Neuronal stem cell (in vitro differentiated cells): ENCODE measurements around the gene TMEM72.
A peak's percentile ranks its signal among the peaks of the same experiment; 100 is the strongest.

Experiments
- DNase-seq: peaks from one replicate; pipeline ENCODE4 v3.0.0-alpha.2; 2013; ENCODE audit warnings: low spot score
- H2AFZ ChIP-seq: one replicate; pipeline ENCODE4 v1.6.1; 2013; ENCODE audit warnings: mild to moderate bottlenecking, low read length, inconsistent platforms
- H2AK5ac ChIP-seq: 2 replicates; pipeline ENCODE4 v1.6.1; 2013; ENCODE audit warnings: low read depth, mild to moderate bottlenecking, inconsistent platforms, low read length, moderate library complexity, mixed read lengths
- H2BK120ac ChIP-seq: 2 replicates; pipeline ENCODE4 v1.6.1; 2013; ENCODE audit warnings: low read depth, mild to moderate bottlenecking, inconsistent platforms, low read length, moderate library complexity, mixed read lengths
- H2BK12ac ChIP-seq: one replicate; pipeline ENCODE4 v1.6.1; 2013; ENCODE audit warnings: low read length, inconsistent platforms
- H2BK15ac ChIP-seq: 2 replicates; pipeline ENCODE4 v1.6.1; 2013; ENCODE audit warnings: mild to moderate bottlenecking, low read length, inconsistent platforms, mixed read lengths
- H2BK5ac ChIP-seq: one replicate; pipeline ENCODE4 v1.6.1; 2013; ENCODE audit warnings: inconsistent platforms, mild to moderate bottlenecking, low read length, moderate library complexity
- H3K14ac ChIP-seq: one replicate; pipeline ENCODE4 v1.6.1; 2013; ENCODE audit warnings: low read length, inconsistent platforms
- H3K18ac ChIP-seq: 2 replicates; pipeline ENCODE4 v1.6.1; 2013; ENCODE audit warnings: low read length, inconsistent platforms
- H3K23ac ChIP-seq: 2 replicates; pipeline ENCODE4 v1.6.1; 2013; ENCODE audit warnings: low read depth, mild to moderate bottlenecking, mixed read lengths, low read length, inconsistent platforms; ENCODE audit not compliant: poor library complexity
- H3K27ac ChIP-seq: replicated peaks from 3 replicates; pipeline ENCODE4 v1.5.1; 2013; ENCODE audit warnings: low read length, inconsistent platforms
- H3K27me3 ChIP-seq, 3 experiments: 2 replicates each; pipeline ENCODE4 v1.6.1; 2013; ENCODE audit warnings: low read length in 3 of 3, mild to moderate bottlenecking in 2 of 3, inconsistent platforms in 1 of 3, low read depth in 1 of 3, mixed read lengths in 1 of 3, moderate library complexity in 1 of 3; ENCODE audit not compliant: control insufficient read depth in 3 of 3, insufficient read depth in 3 of 3
- H3K36me3 ChIP-seq, 2 donors: replicated peaks in 1 of 2; 2 replicates each; pipeline ENCODE4 v1.6.1; 2013; ENCODE audit warnings: low read length in 2 of 2; ENCODE audit not compliant: control insufficient read depth in 2 of 2, insufficient read depth in 2 of 2
- H3K4ac ChIP-seq: 2 replicates; pipeline ENCODE4 v1.6.1; 2013; ENCODE audit warnings: inconsistent platforms, mild to moderate bottlenecking, low read length, moderate library complexity
- H3K4me1 ChIP-seq, 2 donors: 1 replicate in 1 of 2; 2 replicates in 1 of 2; pipeline ENCODE4 v1.6.1; 2013; ENCODE audit warnings: low read length in 2 of 2, low read depth in 1 of 2; ENCODE audit not compliant: control insufficient read depth in 2 of 2, insufficient read depth in 1 of 2
- H3K4me2 ChIP-seq: one replicate; pipeline ENCODE4 v1.6.1; 2013; ENCODE audit warnings: mild to moderate bottlenecking, low read length, inconsistent platforms; ENCODE audit not compliant: insufficient read depth, poor library complexity, severe bottlenecking
- H3K4me3 ChIP-seq, 2 donors: 2 replicates each; pipeline ENCODE4 v1.5.1; 2013; ENCODE audit warnings: low read length in 2 of 2, mild to moderate bottlenecking in 2 of 2, inconsistent platforms in 1 of 2, moderate library complexity in 1 of 2
- H3K79me1 ChIP-seq: one replicate; pipeline ENCODE4 v1.6.1; 2013; ENCODE audit warnings: low read depth, mild to moderate bottlenecking, inconsistent platforms, low read length, moderate library complexity
- H3K9ac ChIP-seq: one replicate; pipeline ENCODE4 v1.6.1; 2013; ENCODE audit warnings: mild to moderate bottlenecking, low read depth, low read length, inconsistent platforms; ENCODE audit not compliant: poor library complexity
- H3K9me3 ChIP-seq, 2 donors: replicated peaks in 1 of 2; 2 replicates each; pipeline versions ENCODE3 to v1.6.1; 2013; ENCODE audit warnings: low read length in 2 of 2, mild to moderate bottlenecking in 2 of 2, inconsistent platforms in 1 of 2, low read depth in 1 of 2, mixed read lengths in 1 of 2, moderate library complexity in 1 of 2; ENCODE audit not compliant: control insufficient read depth in 2 of 2, insufficient read depth in 1 of 2
- H4K8ac ChIP-seq: one replicate; pipeline ENCODE4 v1.6.1; 2013; ENCODE audit warnings: low read depth, mild to moderate bottlenecking, inconsistent platforms, low read length, moderate library complexity
- H4K91ac ChIP-seq: one replicate; pipeline ENCODE4 v1.6.1; 2013; ENCODE audit warnings: low read length, low read depth, mild to moderate bottlenecking, inconsistent platforms; ENCODE audit not compliant: poor library complexity
- WGBS, 2 donors: extraction: QIAGEN DNeasy Blood & Tissue Kit; methylation state at CpG; one replicate each; pipeline ENCODE4 v1.1.7; 2013; ENCODE audit warnings: missing lambda C conversion rate in 2 of 2, mixed read lengths in 1 of 2; ENCODE audit not compliant: insufficient read length in 2 of 2, insufficient replicate concordance in 1 of 2; ENCODE audit errors: extremely low coverage in 2 of 2; 5-methylcytosine and 5-hydroxymethylcytosine counted together

Gene TMEM72

GRCh38 chr10:44961931-44962750, 51.0 kb downstream of the TMEM72 start:
- Histone ChIP-seq H3K36me3 (peaks cover 0 to 2% of the 10 kb centered on the region in 2 donors), H3K9me3 (no peaks in the 10 kb centered on the region), H3K9ac (no peak overlapping the region), H3K23ac (no peak overlapping the region), H3K27ac (no peak overlapping the region), H3K4me2 (no peak overlapping the region), H2AK5ac (peak overlapping the region; percentile 96), H2BK5ac (peak overlapping the region; percentile 87), H3K79me1 (no peaks in the 10 kb centered on the region), H3K4me1 (peaks cover 43 to 49% of the 10 kb centered on the region in 2 donors), H3K4ac (no peak overlapping the region), H2BK12ac (no peak overlapping the region), H2BK15ac (peak overlapping the region; percentile 97), H3K14ac (peak overlapping the region; percentile 10), H4K91ac (no peak overlapping the region), H2AFZ (no peak overlapping the region), H3K27me3 (peaks cover 0 to 2% (median 0%) of the 10 kb centered on the region in 3 experiments), H3K18ac (peak overlapping the region; percentile 51), H2BK120ac (no peak overlapping the region), H4K8ac (no peak overlapping the region), H3K4me3 (no peak overlapping the region)
- DNase-seq = no peak
- WGBS, 2 donors = no CpG with 5 or more reads among the region's 11 CpGs

DNA sequence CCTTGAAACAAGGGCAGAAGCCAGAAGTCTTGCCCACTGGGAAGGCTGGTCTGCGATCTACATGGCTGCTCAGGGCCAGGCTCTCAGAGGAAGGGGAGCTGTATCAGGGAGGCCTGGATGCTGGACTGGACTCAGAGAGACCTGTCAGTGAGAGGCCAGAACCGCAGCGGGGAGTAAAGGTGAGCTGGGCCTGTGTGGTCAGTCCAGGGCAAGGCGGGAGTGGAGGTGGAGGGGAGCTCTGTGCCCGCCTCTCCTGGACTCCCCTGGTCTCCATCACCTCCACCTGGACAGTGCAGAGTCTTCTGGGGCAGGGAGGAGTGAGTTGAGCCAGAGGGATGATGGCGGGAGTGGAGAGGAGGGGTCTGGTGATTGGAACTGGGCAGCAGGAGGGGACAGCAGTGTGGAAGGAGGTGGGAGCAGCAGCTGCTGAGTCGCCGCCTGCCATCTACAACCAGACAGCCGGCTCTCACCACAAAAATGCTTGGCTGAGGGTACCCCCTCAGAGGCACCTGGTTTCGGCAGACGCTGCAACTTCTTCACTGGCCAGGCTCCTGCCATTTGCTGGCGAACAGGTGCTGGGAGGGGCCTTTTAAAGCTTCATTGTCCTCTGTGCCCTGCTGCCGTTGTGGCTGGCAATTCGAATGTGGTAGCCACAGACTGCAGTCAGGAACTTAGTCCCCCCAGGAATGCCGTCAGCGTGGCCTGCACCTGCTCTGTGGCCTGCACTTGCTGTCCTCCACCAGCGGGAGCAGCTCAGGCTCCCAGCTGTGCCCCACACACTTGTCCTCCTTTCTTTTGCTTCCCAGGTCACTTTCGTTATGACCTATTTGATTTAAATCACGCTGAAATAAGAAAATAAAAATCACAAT, 52.0 kb downstream of the TMEM72 start:
- Histone ChIP-seq H2BK15ac (peak overlapping the region; percentile 97), H2BK120ac (peak overlapping the region; percentile 95), H3K4me2 (no peak overlapping the region), H2AK5ac (peak overlapping the region; percentile 96), H3K4me1 (peaks cover 43 to 49% of the 10 kb centered on the region in 2 donors), H3K18ac (peak overlapping the region; percentile 96), H4K91ac (peak overlapping the region; percentile 98), H3K4ac (peak overlapping the region; percentile 87), H3K27me3 (peaks cover 0 to 2% (median 0%) of the 10 kb centered on the region in 3 experiments), H3K4me3 (peak overlapping the region in 1 of 2 donors; percentile 29), H3K9me3 (no peaks in the 10 kb centered on the region), H2AFZ (peak overlapping the region; percentile 83), H3K36me3 (peaks cover 0 to 2% of the 10 kb centered on the region in 2 donors), H3K14ac (no peak overlapping the region), H3K23ac (peak overlapping the region; percentile 92), H3K79me1 (no peaks in the 10 kb centered on the region), H2BK5ac (peak overlapping the region; percentile 87), H4K8ac (no peak overlapping the region), H3K9ac (peak overlapping the region; percentile 44), H3K27ac (peak overlapping the region; percentile 95), H2BK12ac (peak overlapping the region; percentile 88)
- DNase-seq = no peak
- WGBS, 2 donors = no CpG with 5 or more reads among the region's 19 CpGs

DNA sequence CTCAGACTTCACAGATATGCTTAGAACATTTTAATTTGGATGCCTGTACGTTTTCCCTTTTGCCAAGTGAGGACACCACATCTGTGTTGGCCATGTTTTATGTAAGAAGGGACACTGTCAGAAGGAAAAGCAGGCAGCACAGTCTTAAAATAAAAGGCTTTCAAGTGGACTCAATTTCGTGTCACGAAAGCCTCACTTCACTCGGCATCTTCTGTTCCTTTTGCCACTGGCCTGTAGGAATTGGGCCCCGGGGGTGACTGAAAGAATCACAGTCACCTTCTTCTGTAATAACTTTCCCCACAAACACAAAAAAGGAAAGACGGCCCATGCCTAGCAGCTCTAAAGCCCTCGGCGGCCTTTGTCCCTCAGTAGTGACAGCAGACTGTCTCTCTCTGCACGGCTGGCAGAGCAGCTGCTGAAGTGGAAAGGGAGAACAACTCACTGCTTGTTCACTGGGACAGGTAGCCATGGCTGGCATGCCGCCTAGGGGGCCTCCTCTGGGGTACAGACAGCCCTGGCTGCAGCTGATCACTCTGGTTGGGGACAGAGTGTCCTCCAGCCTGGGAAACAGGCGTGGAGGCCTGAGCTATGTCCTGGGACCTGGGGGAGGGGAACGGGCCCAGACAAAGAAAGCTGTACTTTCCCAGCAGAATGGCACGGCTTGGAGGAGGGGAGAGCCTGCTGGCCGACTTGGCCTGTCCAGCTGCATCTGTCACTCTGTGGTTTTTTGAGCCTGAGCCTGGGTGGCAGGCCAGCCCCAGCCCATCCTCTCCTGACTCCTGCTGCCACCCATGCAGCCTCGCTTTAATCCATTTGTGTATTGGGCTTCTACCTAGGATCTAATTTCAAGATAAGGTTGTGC, 52.9 kb downstream of the TMEM72 start:
- peak overlapping the region in 1 of 2 donors; percentile 29 for H3K4me3 ChIP-seq
- H2BK120ac ChIP-seq = peak overlapping the region; percentile 78
- H3K36me3 ChIP-seq = peaks cover 0 to 2% of the 10 kb centered on the region in 2 donors
- no peaks in the 10 kb centered on the region for H3K79me1 ChIP-seq
- H2BK5ac ChIP-seq = peak overlapping the region; percentile 68
- H4K8ac ChIP-seq = no peak overlapping the region
- peak; percentile 72 for DNase-seq
- peak overlapping the region; percentile 47 for H3K9ac ChIP-seq
- peaks cover 43 to 44% of the 10 kb centered on the region in 2 donors for H3K4me1 ChIP-seq
- peak overlapping the region; percentile 47 for H2AK5ac ChIP-seq
- H2BK15ac ChIP-seq = no peak overlapping the region
- H3K18ac ChIP-seq = peak overlapping the region; percentile 96
- no peak overlapping the region for H2BK12ac ChIP-seq
- H3K14ac ChIP-seq = no peak overlapping the region
- H3K27ac ChIP-seq = peak overlapping the region; percentile 95
- no peaks in the 10 kb centered on the region for H3K9me3 ChIP-seq
- H4K91ac ChIP-seq = peak overlapping the region; percentile 96
- H3K4me2 ChIP-seq = peak overlapping the region; percentile 35
- H3K23ac ChIP-seq = no peak overlapping the region
- no CpG with 5 or more reads among the region's 15 CpGs for WGBS, 2 donors
- no peak overlapping the region for H3K4ac ChIP-seq
- H3K27me3 ChIP-seq = peaks cover 0 to 2% (median 0%) of the 10 kb centered on the region in 3 experiments
- H2AFZ ChIP-seq = peak overlapping the region; percentile 83
